Duodenal mucosa (tissue), 2 donors: ENCODE results near the gene MTOR.
"Not testable (repeated sequence)": the region's sequence is repeated elsewhere in the genome, so short reads cannot be mapped to it uniquely, and the experiment has no call there.

Source experiments
- H3K27ac ChIP-seq: one replicate; pipeline ENCODE4 v1.7.0; 2013; ENCODE audit warnings: low read depth, low read length
- H3K27me3 ChIP-seq, 2 donors: one replicate each; pipeline ENCODE4 v1.7.0; 2013; ENCODE audit warnings: low read length in 2 of 2, control low read depth in 1 of 2; ENCODE audit not compliant: insufficient read depth in 2 of 2, control insufficient read depth in 1 of 2
- H3K36me3 ChIP-seq, 2 donors: one replicate each; pipeline ENCODE4 v1.7.0; 2013; ENCODE audit warnings: low read length in 2 of 2, control low read depth in 1 of 2; ENCODE audit not compliant: insufficient read depth in 2 of 2, control insufficient read depth in 1 of 2
- H3K4me1 ChIP-seq, 2 donors: one replicate each; pipeline ENCODE4 v1.7.0; 2013; ENCODE audit warnings: low read length in 2 of 2, control low read depth in 1 of 2; ENCODE audit not compliant: insufficient read depth in 2 of 2, control insufficient read depth in 1 of 2
- H3K4me3 ChIP-seq, 2 donors: one replicate each; pipeline ENCODE4 v1.7.0; 2013; ENCODE audit warnings: low read length in 2 of 2, low read depth in 1 of 2
- H3K9ac ChIP-seq, 2 donors: one replicate each; pipeline ENCODE4 v1.7.0; 2013; ENCODE audit warnings: low read length in 2 of 2, low read depth in 1 of 2
- H3K9me3 ChIP-seq, 2 donors: one replicate each; pipeline ENCODE4 v1.7.0; 2013; ENCODE audit warnings: low read length in 2 of 2, control low read depth in 1 of 2; ENCODE audit not compliant: control insufficient read depth in 1 of 2

MTOR gene

GRCh38 chr1:11182884-11183283 lies 79.5 kb downstream of the MTOR start:
- peaks cover 0 to 5% of the 10 kb centered on the region in 2 donors for H3K4me1 ChIP-seq
- H3K9ac ChIP-seq: no peak overlapping the region
- no peak overlapping the region for H3K27ac ChIP-seq
- no peak overlapping the region for H3K4me3 ChIP-seq
- no peaks in the 10 kb centered on the region for H3K9me3 ChIP-seq
- H3K27me3 ChIP-seq: no peaks in the 10 kb centered on the region
- peaks cover 8 to 39% of the 10 kb centered on the region in 2 donors for H3K36me3 ChIP-seq

- no peak overlapping the region for H3K4me3 ChIP-seq
- H3K9me3 ChIP-seq: no peaks in the 10 kb centered on the region
- H3K27me3 ChIP-seq: no peaks in the 10 kb centered on the region
- H3K4me1 ChIP-seq: peaks cover 0 to 5% of the 10 kb centered on the region in 2 donors
- H3K36me3 ChIP-seq: peaks cover 8 to 49% of the 10 kb centered on the region in 2 donors
- H3K9ac ChIP-seq: no peak overlapping the region
- no peak overlapping the region for H3K27ac ChIP-seq
Measured at GRCh38 chr1:11180342-11180744, 82.0 kb downstream of the MTOR start.

GRCh38 chr1:11179749-11180148 lies 82.6 kb downstream of the MTOR start:
- H3K27ac ChIP-seq, H3K27me3 ChIP-seq, H3K4me1 ChIP-seq, H3K9ac ChIP-seq, H3K9me3 ChIP-seq, H3K4me3 ChIP-seq: not testable (repeated sequence)
- H3K36me3 ChIP-seq: peaks cover 8 to 45% of the 10 kb centered on the region in 2 donors

DNA sequence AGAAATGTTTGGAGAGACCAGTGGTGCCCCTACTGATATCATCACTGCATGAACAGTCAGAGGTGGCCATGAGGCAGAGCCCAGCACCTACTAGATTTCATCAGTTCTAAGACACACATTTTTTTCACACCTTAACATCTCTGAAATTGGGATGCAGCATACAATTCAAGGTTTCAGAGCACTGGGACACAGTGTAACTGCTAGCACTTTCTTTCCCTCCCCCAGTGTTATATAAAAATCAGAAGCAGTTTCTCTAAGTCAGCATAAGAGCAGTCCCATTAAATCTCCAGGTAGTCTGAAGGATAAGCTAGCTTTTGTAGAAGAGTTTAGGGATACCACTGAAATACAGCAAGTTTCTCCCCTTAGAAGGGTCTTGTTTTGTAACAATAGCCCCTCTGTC lies 83.2 kb downstream of the MTOR start:
- H3K9me3 ChIP-seq: no peaks in the 10 kb centered on the region
- H3K4me1 ChIP-seq: peaks cover 0 to 5% of the 10 kb centered on the region in 2 donors
- no peak overlapping the region for H3K27ac ChIP-seq
- H3K27me3 ChIP-seq: no peaks in the 10 kb centered on the region
- H3K9ac ChIP-seq: no peak overlapping the region
- no peak overlapping the region for H3K4me3 ChIP-seq
- H3K36me3 ChIP-seq: peaks cover 6 to 46% of the 10 kb centered on the region in 2 donors

DNA sequence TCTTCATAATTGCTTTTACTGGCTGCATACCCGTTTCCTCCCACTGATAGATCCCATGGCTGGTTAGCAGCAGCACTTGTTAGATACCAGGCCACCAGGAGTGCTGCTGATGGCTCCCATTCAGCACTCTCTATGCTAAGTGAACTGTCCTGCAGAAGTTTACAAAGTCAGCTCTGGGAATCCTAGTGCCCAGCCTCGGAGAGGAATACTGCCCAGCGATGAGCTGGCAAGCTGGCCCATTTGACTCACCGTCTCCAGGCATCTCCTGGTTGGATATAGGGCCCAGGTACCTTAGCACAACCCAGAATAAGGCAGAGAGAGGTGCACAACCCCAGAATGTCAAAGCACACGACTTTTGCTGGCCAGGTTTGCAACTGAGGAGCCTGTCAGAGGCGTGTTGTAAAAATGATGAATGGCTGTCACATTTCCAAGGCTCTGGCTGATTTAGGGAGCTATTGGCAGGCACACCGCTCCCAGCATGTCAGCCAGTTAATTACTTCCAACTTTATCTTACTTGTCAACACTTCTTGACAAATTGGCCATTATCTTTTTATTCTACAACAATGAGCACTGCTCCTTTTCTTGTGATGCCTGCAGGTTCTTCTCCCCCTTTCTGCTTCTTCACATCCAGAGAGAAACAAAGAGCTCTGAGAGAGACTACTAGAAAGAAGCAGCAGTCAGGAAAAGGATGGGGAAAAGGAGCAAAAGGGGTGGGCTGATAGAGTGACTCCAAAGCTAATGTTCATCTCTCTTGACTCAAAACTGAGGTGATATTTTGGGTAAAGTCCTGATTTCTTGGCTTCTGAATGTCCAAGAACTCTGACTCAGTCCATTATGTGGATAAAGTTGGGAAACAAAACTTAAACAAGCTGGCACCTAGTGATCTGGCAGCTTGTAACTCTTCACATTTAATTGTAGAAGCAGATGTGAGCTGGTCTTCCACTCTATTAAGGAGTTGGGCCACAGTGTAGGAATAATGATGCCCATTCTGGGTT lies 84.0 kb downstream of the MTOR start:
- Histone ChIP-seq H3K27me3 (no peaks in the 10 kb centered on the region), H3K9me3 (no peaks in the 10 kb centered on the region), H3K27ac (no peak overlapping the region), H3K4me1 (peaks cover 0 to 5% of the 10 kb centered on the region in 2 donors), H3K9ac (no peak overlapping the region), H3K4me3 (no peak overlapping the region), H3K36me3 (peaks cover 4 to 49% of the 10 kb centered on the region in 2 donors)

- no peaks in the 10 kb centered on the region for H3K27me3 ChIP-seq
- no peak overlapping the region for H3K27ac ChIP-seq
- peaks cover 0 to 5% of the 10 kb centered on the region in 2 donors for H3K4me1 ChIP-seq
- H3K9ac ChIP-seq: no peak overlapping the region
- no peak overlapping the region for H3K4me3 ChIP-seq
- no peaks in the 10 kb centered on the region for H3K9me3 ChIP-seq
- peaks cover 0 to 42% of the 10 kb centered on the region in 2 donors for H3K36me3 ChIP-seq
Measured at GRCh38 chr1:11176081-11176706, 86.2 kb downstream of the MTOR start.

GRCh38 chr1:11175461-11175860 lies 86.9 kb downstream of the MTOR start:
- peaks cover 0 to 36% of the 10 kb centered on the region in 2 donors for H3K36me3 ChIP-seq
- H3K9ac ChIP-seq: no peak overlapping the region
- H3K4me1 ChIP-seq: peaks cover 0 to 5% of the 10 kb centered on the region in 2 donors
- H3K9me3 ChIP-seq: no peaks in the 10 kb centered on the region
- H3K27ac ChIP-seq: no peak overlapping the region
- H3K4me3 ChIP-seq: no peak overlapping the region
- no peaks in the 10 kb centered on the region for H3K27me3 ChIP-seq

GRCh38 chr1:11174261-11174942 lies 87.9 kb downstream of the MTOR start:
- peaks cover 0 to 5% of the 10 kb centered on the region in 2 donors for H3K4me1 ChIP-seq
- no peak overlapping the region for H3K4me3 ChIP-seq
- no peak overlapping the region for H3K9ac ChIP-seq
- H3K9me3 ChIP-seq: no peaks in the 10 kb centered on the region
- H3K27ac ChIP-seq: no peak overlapping the region
- no peaks in the 10 kb centered on the region for H3K27me3 ChIP-seq
- H3K36me3 ChIP-seq: peaks cover 0 to 26% of the 10 kb centered on the region in 2 donors

GRCh38 chr1:11170102-11170501 lies 92.2 kb downstream of the MTOR start:
- H3K36me3 ChIP-seq: peaks cover 0 to 9% of the 10 kb centered on the region in 2 donors
- H3K4me1 ChIP-seq: no peaks in the 10 kb centered on the region
- H3K9me3 ChIP-seq: no peaks in the 10 kb centered on the region
- H3K27me3 ChIP-seq: no peaks in the 10 kb centered on the region
- no peak overlapping the region for H3K27ac ChIP-seq
- no peak overlapping the region for H3K9ac ChIP-seq
- H3K4me3 ChIP-seq: no peak overlapping the region

DNA sequence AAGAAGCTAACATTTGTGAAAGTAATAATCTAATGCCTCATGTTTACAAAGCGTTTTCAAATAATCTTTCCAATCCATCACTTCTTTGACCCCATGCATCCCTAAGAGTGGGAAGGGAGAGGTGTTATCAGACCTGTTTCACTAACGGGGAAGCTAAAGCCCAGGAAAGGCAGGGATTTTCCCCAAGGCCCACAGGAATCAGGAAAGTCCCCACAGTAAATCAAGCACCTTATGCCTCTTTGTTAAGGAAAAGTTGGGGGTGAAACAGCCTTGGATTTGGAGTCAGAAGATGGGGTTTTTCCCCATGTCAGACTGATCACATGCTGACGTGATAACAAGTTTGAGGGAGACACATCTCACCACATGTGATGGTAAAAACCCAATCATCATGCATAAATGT lies 93.1 kb downstream of the MTOR start:
- H3K27ac ChIP-seq: no peak overlapping the region
- no peak overlapping the region for H3K4me3 ChIP-seq
- H3K4me1 ChIP-seq: no peaks in the 10 kb centered on the region
- H3K9me3 ChIP-seq: no peaks in the 10 kb centered on the region
- no peak overlapping the region for H3K9ac ChIP-seq
- H3K27me3 ChIP-seq: no peaks in the 10 kb centered on the region
- H3K36me3 ChIP-seq: peaks cover 0 to 8% of the 10 kb centered on the region in 2 donors
